GM12878 (cell line): Measurements from ENCODE around the gene RNASE7. TPM values are rescaled to one million over a fixed set of nuclear protein-coding genes. Genes with fewer than 3 reads are reported as not detected.

Experiments
- ATAC-seq: fragments of 200-7000 bp; cut with Tn5 transposase; 3 replicates; pipeline ENCODE4 v1.9.1; 2020; ENCODE audit warnings: mild to moderate bottlenecking, moderate library complexity
- BruUV-seq: library from RNA; stranded (reverse); fragments of 400-500 nt; replicated peaks from 2 replicates; lab custom pipeline; 2021; lab: Mats Ljungman, UMichigan
- CTCF ChIA-PET: fragments of 300-600 bp; sonication (Branson Sonifier 250); formaldehyde crosslinking; extraction: SDS; loops from one replicate; lab custom pipeline; 2021; ENCODE audit warnings: inconsistent platforms; lab: Yijun Ruan, JAX
- POLR2A ChIA-PET: fragments of 350-600 bp; formaldehyde crosslinking; extraction: SDS; loops from one replicate; lab custom pipeline; 2021; ENCODE audit warnings: inconsistent platforms; lab: Charles Lee
- RAD21 ChIA-PET: fragments of 300-600 bp; sonication (Branson Sonifier 250); formaldehyde crosslinking; loops from one replicate; lab custom pipeline; 2023; ENCODE audit warnings: antibody characterized with exemption; ENCODE audit not compliant: unreplicated experiment; lab: Charles Lee
- SMC1A ChIA-PET: fragments of 300-600 bp; sonication (Branson Sonifier 250); formaldehyde crosslinking; loops from one replicate; lab custom pipeline; 2023; ENCODE audit not compliant: unreplicated experiment, uncharacterized antibody; lab: Charles Lee
- DNase-seq: peaks from one replicate; pipeline ENCODE4 v3.0.0-alpha.2; 2011; ENCODE audit warnings: low read depth, low spot score
- FAIRE-seq: peaks from 3 replicates; lab custom pipeline; 2011; peaks lifted over from hg19 to GRCh38; lab: Jason Lieb, UNC
- H2AFZ ChIP-seq: 2 replicates; pipeline ENCODE4 v1.6.0; 2011; ENCODE audit warnings: low read depth, low read length, control low read depth; ENCODE audit not compliant: control insufficient read depth
- H3K27ac ChIP-seq: 2 replicates; pipeline ENCODE4 v1.5.1; 2011; ENCODE audit warnings: control low read depth; ENCODE audit not compliant: control insufficient read depth, insufficient read depth
- H3K27me3 ChIP-seq, 2 experiments: replicated peaks in 1 of 2; 2 replicates each; pipeline versions ENCODE4 v1.6.0 to v1.6.1; 2011; ENCODE audit warnings: low read length in 1 of 2; ENCODE audit not compliant: control insufficient read depth in 2 of 2, insufficient read depth in 2 of 2
- H3K36me3 ChIP-seq, 2 experiments: 2 replicates each; pipeline ENCODE4 v1.5.1; 2011; ENCODE audit warnings: low read length in 1 of 2; ENCODE audit not compliant: control insufficient read depth in 2 of 2, insufficient read depth in 2 of 2
- H3K4me1 ChIP-seq: 2 replicates; pipeline ENCODE4 v1.6.1; 2011; ENCODE audit warnings: mild to moderate bottlenecking, low read length, moderate library complexity, mixed read lengths; ENCODE audit not compliant: control insufficient read depth, insufficient read depth
- H3K4me2 ChIP-seq: 2 replicates; pipeline ENCODE4 v1.6.0; 2011; ENCODE audit warnings: control low read depth; ENCODE audit not compliant: control insufficient read depth, insufficient read depth
- H3K4me3 ChIP-seq: fragments of 200-600 bp; sonication (generic); 2 replicates; pipeline ENCODE4 v1.5.1; 2016
- H3K79me2 ChIP-seq: 2 replicates; pipeline ENCODE4 v1.6.0; 2011; ENCODE audit warnings: low read length; ENCODE audit not compliant: control insufficient read depth, insufficient read depth
- H3K9ac ChIP-seq: 2 replicates; pipeline ENCODE4 v1.8.0; 2011; ENCODE audit warnings: low read length, control low read depth, mixed read lengths; ENCODE audit not compliant: control insufficient read depth, insufficient read depth
- H3K9me3 ChIP-seq: replicated peaks from 3 replicates; pipeline ENCODE4 v1.5.1; 2011; ENCODE audit warnings: mild to moderate bottlenecking, low read length; ENCODE audit not compliant: control insufficient read depth, insufficient read depth
- H4K20me1 ChIP-seq: 2 replicates; pipeline ENCODE4 v1.6.0; 2011; ENCODE audit not compliant: control insufficient read depth, insufficient read depth
- BHLHE40 ChIP-seq, 2 experiments: fragments of 450-650 bp in 1 of 2; IDR thresholded peaks; 2 replicates each; pipeline ENCODE4 v1.6.1; 2011 to 2017; ENCODE audit warnings: low read depth in 2 of 2, borderline replicate concordance in 1 of 2, improper control_type of control experiment in 1 of 2, low read length in 1 of 2, mild to moderate bottlenecking in 1 of 2
- FOS ChIP-seq: IDR thresholded peaks from 3 replicates; pipeline ENCODE4 v1.6.1; 2011; ENCODE audit warnings: borderline replicate concordance; ENCODE audit not compliant: insufficient read length; ENCODE audit errors: extremely low read depth
- HDAC2 ChIP-seq: fragments of 200-600 bp; sonication (generic); IDR thresholded peaks from 2 replicates; pipeline ENCODE4 v1.6.1; 2017
- HDAC6 ChIP-seq: fragments of 200-600 bp; sonication (generic); IDR thresholded peaks from one replicate; pipeline ENCODE4 v1.8.0; 2017; ENCODE audit warnings: antibody characterized with exemption; ENCODE audit not compliant: unreplicated experiment
- JUNB ChIP-seq: IDR thresholded peaks from 2 replicates; pipeline ENCODE4 v1.6.1; 2016; ENCODE audit warnings: antibody characterized with exemption, mild to moderate bottlenecking
- MYC ChIP-seq: IDR thresholded peaks from 2 replicates; pipeline ENCODE4 v1.6.1; 2011; ENCODE audit warnings: mild to moderate bottlenecking, low read length, moderate library complexity, inconsistent platforms; ENCODE audit not compliant: insufficient read depth, insufficient replicate concordance, insufficient read length, severe bottlenecking
- PAX5 ChIP-seq: IDR thresholded peaks from 2 replicates; pipeline ENCODE4 v1.6.1; 2011; ENCODE audit warnings: low read depth, low read length, borderline replicate concordance
- POU2F2 ChIP-seq: IDR thresholded peaks from 3 replicates; pipeline ENCODE4 v1.6.1; 2011; ENCODE audit warnings: low read depth, mild to moderate bottlenecking, low read length, borderline replicate concordance
- RUNX3 ChIP-seq: IDR thresholded peaks from 2 replicates; pipeline ENCODE4 v1.6.1; 2012; ENCODE audit warnings: low read length, inconsistent platforms
- SIN3A ChIP-seq: IDR thresholded peaks from 2 replicates; pipeline ENCODE4 v1.6.1; 2012; ENCODE audit warnings: low read depth, low read length, improper control_type of control experiment
- SKIL ChIP-seq: fragments of 450-650 bp; IDR thresholded peaks from 2 replicates; pipeline ENCODE4 v1.6.1; 2017; ENCODE audit warnings: mild to moderate bottlenecking, low read depth, inconsistent platforms; ENCODE audit not compliant: poor library complexity, severe bottlenecking
- SMAD5 ChIP-seq: IDR thresholded peaks from 2 replicates; pipeline ENCODE4 v1.6.1; 2016; ENCODE audit warnings: antibody characterized with exemption, low read depth
- SMC3 ChIP-seq: IDR thresholded peaks from 2 replicates; pipeline ENCODE4 v1.6.1; 2011; ENCODE audit warnings: low read length, improper control_type of control experiment, borderline replicate concordance
- SPI1 ChIP-seq: IDR thresholded peaks from 2 replicates; pipeline ENCODE4 v1.6.1; 2011; ENCODE audit warnings: low read depth, mild to moderate bottlenecking, low read length, moderate library complexity, borderline replicate concordance; ENCODE audit not compliant: insufficient read depth
- SREBF1 ChIP-seq: IDR thresholded peaks from 2 replicates; pipeline ENCODE4 v1.6.1; 2012; ENCODE audit warnings: mild to moderate bottlenecking, low read length
- TAF1 ChIP-seq: IDR thresholded peaks from 2 replicates; pipeline ENCODE4 v1.6.1; 2011; ENCODE audit warnings: mild to moderate bottlenecking, low read depth, low read length, borderline replicate concordance
- TCF12 ChIP-seq: IDR thresholded peaks from 2 replicates; pipeline ENCODE4 v1.6.1; 2011; ENCODE audit warnings: low read depth, mild to moderate bottlenecking, low read length
- ZBTB4 ChIP-seq: fragments of 450-650 bp; formaldehyde crosslinking; IDR thresholded peaks from 2 replicates; pipeline ENCODE4 v1.4.0; 2022; ENCODE audit warnings: mild to moderate bottlenecking, moderate library complexity
- ZNF274 ChIP-seq: IDR thresholded peaks from one replicate; pipeline ENCODE4 v1.8.0; 2011; ENCODE audit not compliant: insufficient read length, insufficient read depth
- WGBS: methylation state at CpG from one replicate; pipeline ENCODE4 v1.1.6; 2016; ENCODE audit warnings: low lambda C conversion rate; ENCODE audit not compliant: insufficient replicate concordance, insufficient coverage; ENCODE audit errors: missing lambda C conversion rate; 5-methylcytosine and 5-hydroxymethylcytosine counted together
- in situ Hi-C: fragments of 300-500 bp; cut with MboI; formaldehyde crosslinking; loops from 9 replicates; pipeline ENCODE4 v1.14.3; 2018; ENCODE audit warnings: mixed read lengths
- intact Hi-C: fragments of 100-400 bp; cut with micrococcal nuclease; formaldehyde crosslinking; loops from one replicate; pipeline ENCODE4 v1.14.2; 2022; ENCODE audit not compliant: unreplicated experiment
- polyA plus RNA-seq, 11 experiments: library from polyadenylated mRNA; depleted of rRNA in 4 of 11; unstranded in 6 of 11; stranded (reverse) in 5 of 11; fragments of >200 nt; fragmentation: Nextera tagmentation in 4 of 11; fragmentation: Illumina TruSeq in 1 of 11; extraction: Ambion mirVana in 4 of 11; extraction: Trizol in 1 of 11; gene quantifications; 1 replicate in 1 of 11; 2 replicates in 10 of 11; pipeline versions ENCODE4 v1.2.1 to v1.2.3, GENCODE V29; 2011 to 2016; ENCODE audit warnings: inconsistent platforms in 2 of 11, missing spikeins in 2 of 11, low read depth in 1 of 11
- total RNA-seq, 4 experiments: library from RNA; depleted of rRNA in 3 of 4; stranded (reverse); fragments of >200 nt in 3 of 4; fragmentation: Illumina TruSeq in 1 of 4; extraction: Trizol in 1 of 4; gene quantifications; 2 replicates each; pipeline versions ENCODE4 v1.2.1 to v1.2.3, GENCODE V29; 2013 to 2021

The RNASE7 gene
- total and polyA plus RNA-seq, 10 of the 15 experiments (the other 5 are each of a cell fraction or from before 2014, with no cell fraction given) = not detected

GRCh38 chr14:20998139-20998538 is 44.0 kb upstream of the RNASE7 start (continued):
- TF ChIP-seq MYC (no peak), SPI1 (no peak), SMAD5 (no peak), FOS (no peak), JUNB (no peak)

- no peak within 1 kb of the TSS for H3K27ac ChIP-seq
- no peak within 1 kb of the TSS for H3K4me2 ChIP-seq
- TF ChIP-seq SKIL (no peak), RUNX3 (no peak), HDAC6 (no peak), TAF1 (no peak), ZNF274 (no peak), ZBTB4 (CRISPR knock-in tag) (no peak), TCF12 (no peak), SREBF1 (no peak), SIN3A (no peak), PAX5 (no peak), BHLHE40 (IDR thresholded peaks at IDR 0.05; ENCODE audit: borderline replicate concordance in 1 of 2, low read depth in 2 of 2, low read length in 1 of 2) (no peak), HDAC2 (no peak), SMC3 (no peak), POU2F2 (no peak)
- H3K79me2 ChIP-seq = no peaks in the 10 kb centered on the region
- H3K27me3 ChIP-seq = no peaks in the 10 kb centered on the region
- no peaks in the 10 kb centered on the region for H4K20me1 ChIP-seq
- ChIA-PET POLR2A (no interaction called here), SMC1A (interaction anchor here (1.5 kb wide), 1 partner anchor 106 kb away, joined by 5 read pairs; no protein-coding TSS in a partner anchor), RAD21 (no interaction called here), CTCF (interaction anchor here (0.7 to 2.2 kb wide), 6 partner anchors 8 to 106 kb away, joined by 3 to 17 read pairs (median 3); no protein-coding TSS in a partner anchor)
- DNase-seq (no peak), ATAC-seq (no peak), FAIRE-seq (no peak)
- BruUV-seq = no TSS peak
- WGBS = 72% methylated on average over 6 of the region's 6 CpGs
- no peak within 1 kb of the TSS for H2AFZ ChIP-seq
- no peak within 1 kb of the TSS for H3K4me3 ChIP-seq
- no peak within 1 kb of the TSS for H3K9ac ChIP-seq
- no peaks in the 10 kb centered on the region for H3K4me1 ChIP-seq
- intact Hi-C loops (no loop called here), in situ Hi-C loops (no loop called here)
- peaks cover 5 to 12% of the 10 kb centered on the region in 2 experiments for H3K36me3 ChIP-seq
- H3K9me3 ChIP-seq = no peaks in the 10 kb centered on the region
Measured at GRCh38 chr14:20998674-20999366, 43.3 kb upstream of the RNASE7 start, which contains the start of gene SLC39A2. SLC39A2 (plus strand) TSS chr14:20999293; CDS start chr14:20999447, 154 bp downstream.
